Endothelial cell (in vitro differentiated cells): Measurements from ENCODE around the gene RAB3IL1. TPM values are rescaled to one million over a fixed set of nuclear protein-coding genes. Genes with fewer than 3 reads are reported as not detected.

ENCODE experiments used
- DNase-seq: peaks from one replicate; pipeline ENCODE4 v3.0.0; 2021; ENCODE audit warnings: low spot score
- H3K27ac Mint-ChIP-seq: one replicate; pipeline ENCODE4 v1.8.0; 2021; ENCODE audit warnings: mixed read lengths, inconsistent platforms; ENCODE audit not compliant: unreplicated experiment
- H3K27me3 Mint-ChIP-seq: one replicate; pipeline ENCODE4 v1.8.0; 2021; ENCODE audit warnings: mild to moderate bottlenecking, moderate library complexity, mixed read lengths, inconsistent platforms; ENCODE audit not compliant: unreplicated experiment
- H3K36me3 Mint-ChIP-seq: one replicate; pipeline ENCODE4 v1.8.0; 2021; ENCODE audit warnings: mild to moderate bottlenecking, low read depth, mixed read lengths, inconsistent platforms; ENCODE audit not compliant: unreplicated experiment
- H3K4me1 Mint-ChIP-seq: one replicate; pipeline ENCODE4 v1.8.0; 2021; ENCODE audit warnings: mild to moderate bottlenecking, mixed read lengths, inconsistent platforms; ENCODE audit not compliant: unreplicated experiment
- H3K4me3 Mint-ChIP-seq: one replicate; pipeline ENCODE4 v1.8.0; 2021; ENCODE audit warnings: mild to moderate bottlenecking, mixed read lengths, inconsistent platforms; ENCODE audit not compliant: unreplicated experiment
- H3K9me3 Mint-ChIP-seq: one replicate; pipeline ENCODE4 v1.8.0; 2021; ENCODE audit warnings: mixed read lengths, inconsistent platforms; ENCODE audit not compliant: unreplicated experiment
- CTCF ChIP-seq: fragments of 200-600 bp; sonication (generic); IDR thresholded peaks from one replicate; pipeline ENCODE4 v1.5.0; 2021; ENCODE audit warnings: antibody characterized with exemption; ENCODE audit not compliant: unreplicated experiment
- total RNA-seq: library from RNA; stranded (reverse); fragmentation: NEBNext Ultra II Directional; extraction: Animal tissue kit (Norgen Biotek cat#: 25700); gene quantifications from one replicate; pipeline ENCODE4 v1.2.1, GENCODE V29; 2021; ENCODE audit not compliant: unreplicated experiment

RAB3IL1 gene
- total RNA-seq, 1 donor from 2014 or later: 8.9 TPM

DNA sequence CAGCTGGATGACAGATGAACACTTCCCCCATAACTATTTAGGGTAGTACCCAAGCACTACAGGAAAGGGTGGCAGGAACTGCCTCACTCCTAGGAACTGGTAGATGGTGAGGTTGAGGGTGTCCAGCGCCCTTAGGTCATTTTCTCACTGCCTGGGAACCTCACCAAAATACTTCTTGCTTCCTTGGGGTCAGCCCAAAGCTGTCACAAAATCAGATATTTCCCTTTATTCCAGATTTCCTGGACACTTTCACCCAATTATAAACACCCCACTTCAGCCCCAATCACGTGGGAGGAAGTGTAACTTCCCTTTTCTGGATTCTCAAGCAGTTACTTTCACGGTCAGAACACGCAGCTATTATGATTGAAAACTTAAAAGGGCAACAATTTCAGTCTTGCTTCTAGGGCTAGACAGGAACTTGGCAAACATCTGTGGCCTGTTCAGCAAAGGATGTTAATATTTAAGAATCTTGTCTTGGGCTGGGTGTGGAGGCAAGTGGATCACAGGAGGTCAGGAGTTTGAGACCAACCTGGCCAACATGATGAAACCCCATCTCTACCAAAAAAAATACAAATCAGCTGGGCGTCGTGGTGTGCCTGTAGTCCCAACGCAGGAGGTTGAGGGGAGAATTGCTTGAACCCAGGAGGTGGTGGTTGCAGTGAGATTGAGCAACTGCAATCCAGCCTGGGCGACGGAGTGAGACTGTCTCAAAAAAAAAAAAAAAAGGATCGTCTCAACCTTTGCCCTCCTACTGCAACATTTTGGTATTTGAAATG lies 46.1 kb upstream of the RAB3IL1 start:
- Mint-ChIP-seq H3K27ac (no peak overlapping the region), H3K36me3 (peaks cover 26% of the 10 kb centered on the region), H3K4me3 (peak overlapping the region; percentile 60), H3K27me3 (peaks cover 4% of the 10 kb centered on the region), H3K9me3 (no peaks in the 10 kb centered on the region), H3K4me1 (peaks cover 29% of the 10 kb centered on the region)
- no peak for TF ChIP-seq CTCF
- DNase-seq: no peak

GRCh38 chr11:61963016-61963281 lies 45.6 kb upstream of the RAB3IL1 start:
- H3K9me3 Mint-ChIP-seq: no peaks in the 10 kb centered on the region
- no peak for DNase-seq
- no peak for TF ChIP-seq CTCF
- H3K27me3 Mint-ChIP-seq: peaks cover 5% of the 10 kb centered on the region
- peaks cover 29% of the 10 kb centered on the region for H3K4me1 Mint-ChIP-seq
- no peak overlapping the region for H3K27ac Mint-ChIP-seq
- no peak overlapping the region for H3K4me3 Mint-ChIP-seq
- H3K36me3 Mint-ChIP-seq: peaks cover 26% of the 10 kb centered on the region

DNA sequence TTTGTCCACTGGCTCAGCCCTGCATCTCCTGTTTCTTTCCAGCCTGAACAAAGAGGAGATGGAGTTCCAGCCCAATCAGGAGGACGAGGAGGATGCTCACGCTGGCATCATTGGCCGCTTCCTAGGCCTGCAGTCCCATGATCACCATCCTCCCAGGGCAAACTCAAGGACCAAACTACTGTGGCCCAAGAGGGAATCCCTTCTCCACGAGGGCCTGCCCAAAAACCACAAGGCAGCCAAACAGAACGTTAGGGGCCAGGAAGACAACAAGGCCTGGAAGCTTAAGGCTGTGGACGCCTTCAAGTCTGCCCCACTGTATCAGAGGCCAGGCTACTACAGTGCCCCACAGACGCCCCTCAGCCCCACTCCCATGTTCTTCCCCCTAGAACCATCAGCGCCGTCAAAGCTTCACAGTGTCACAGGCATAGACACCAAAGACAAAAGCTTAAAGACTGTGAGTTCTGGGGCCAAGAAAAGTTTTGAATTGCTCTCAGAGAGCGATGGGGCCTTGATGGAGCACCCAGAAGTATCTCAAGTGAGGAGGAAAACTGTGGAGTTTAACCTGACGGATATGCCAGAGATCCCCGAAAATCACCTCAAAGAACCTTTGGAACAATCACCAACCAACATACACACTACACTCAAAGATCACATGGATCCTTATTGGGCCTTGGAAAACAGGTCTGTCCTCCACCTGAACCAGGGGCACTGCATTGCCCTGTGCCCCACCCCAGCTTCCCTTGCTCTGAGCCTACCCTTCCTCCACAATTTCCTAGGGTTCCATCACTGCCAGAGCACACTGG lies 45.0 kb upstream of the RAB3IL1 start:
- DNase-seq: no peak
- no peak for TF ChIP-seq CTCF
- Mint-ChIP-seq H3K9me3 (no peaks in the 10 kb centered on the region), H3K27ac (no peak overlapping the region), H3K36me3 (peaks cover 26% of the 10 kb centered on the region), H3K4me3 (peak overlapping the region; percentile 54), H3K4me1 (peaks cover 29% of the 10 kb centered on the region), H3K27me3 (peaks cover 5% of the 10 kb centered on the region)

- no peak overlapping the region for H3K4me3 Mint-ChIP-seq
- DNase-seq: no peak
- peaks cover 26% of the 10 kb centered on the region for H3K36me3 Mint-ChIP-seq
- H3K27ac Mint-ChIP-seq: no peak overlapping the region
- peaks cover 5% of the 10 kb centered on the region for H3K27me3 Mint-ChIP-seq
- no peak for TF ChIP-seq CTCF
- no peaks in the 10 kb centered on the region for H3K9me3 Mint-ChIP-seq
- peaks cover 27% of the 10 kb centered on the region for H3K4me1 Mint-ChIP-seq
These were observed 44.3 kb upstream of the RAB3IL1 start for GRCh38 chr11:61961570-61962212.
